IMR-90 (cell line): ENCODE results near the gene LMAN2. TPM values are rescaled to one million over a fixed set of nuclear protein-coding genes. Genes with fewer than 3 reads are reported as not detected.

Experiments
- ATAC-seq: fragments of 200-7000 bp; cut with Tn5 transposase; 2 replicates; pipeline ENCODE4 v1.9.1; 2020; ENCODE audit warnings: low read depth, mild to moderate bottlenecking, moderate library complexity
- BruUV-seq: library from RNA; stranded (reverse); fragments of 400-500 nt; replicated peaks from 2 replicates; lab custom pipeline; 2021; lab: Mats Ljungman, UMichigan
- CTCF ChIA-PET: fragments of 300-600 bp; formaldehyde crosslinking; extraction: SDS; loops from one replicate; lab custom pipeline; 2021; ENCODE audit warnings: antibody characterized with exemption; lab: Yijun Ruan, JAX
- POLR2A ChIA-PET: fragments of 300-600 bp; sonication (Branson Sonifier 250); formaldehyde crosslinking; loops from one replicate; lab custom pipeline; 2022; ENCODE audit warnings: antibody characterized with exemption; ENCODE audit not compliant: unreplicated experiment; lab: Charles Lee
- DNase-seq: peaks from one replicate; pipeline ENCODE4 v3.0.0; 2013
- H2AFZ ChIP-seq: replicated peaks from 2 replicates; pipeline ENCODE3; 2013; ENCODE audit warnings: low read length, mild to moderate bottlenecking; ENCODE audit not compliant: poor library complexity
- H2AK5ac ChIP-seq: 2 replicates; pipeline ENCODE4 v1.6.1; 2013; ENCODE audit warnings: low read depth, low read length, inconsistent platforms
- H2AK9ac ChIP-seq: replicated peaks from 2 replicates; pipeline ENCODE3; 2013; ENCODE audit warnings: mild to moderate bottlenecking, low read depth, low read length, moderate library complexity; ENCODE audit not compliant: poor library complexity
- H2BK120ac ChIP-seq: 2 replicates; pipeline ENCODE4 v1.6.1; 2013; ENCODE audit warnings: low read depth, low read length, inconsistent platforms
- H2BK15ac ChIP-seq: 3 replicates; pipeline ENCODE4 v1.6.1; 2013; ENCODE audit warnings: low read depth, low read length, inconsistent platforms
- H2BK20ac ChIP-seq: 2 replicates; pipeline ENCODE4 v1.6.1; 2013; ENCODE audit warnings: low read depth, mild to moderate bottlenecking, inconsistent platforms, low read length, moderate library complexity
- H2BK5ac ChIP-seq: 2 replicates; pipeline ENCODE4 v1.6.1; 2013; ENCODE audit warnings: mild to moderate bottlenecking, low read depth, low read length, inconsistent platforms; ENCODE audit not compliant: poor library complexity, severe bottlenecking
- H3K14ac ChIP-seq: replicated peaks from 2 replicates; pipeline ENCODE4 v1.6.1; 2013; ENCODE audit warnings: low read depth, low read length, inconsistent platforms
- H3K18ac ChIP-seq: 2 replicates; pipeline ENCODE4 v1.6.1; 2013; ENCODE audit warnings: low read depth, low read length, control low read depth
- H3K23ac ChIP-seq: 2 replicates; pipeline ENCODE4 v1.6.1; 2013; ENCODE audit warnings: low read depth, low read length, inconsistent platforms
- H3K27ac ChIP-seq: 2 replicates; pipeline ENCODE4 v1.5.1; 2013; ENCODE audit warnings: mild to moderate bottlenecking, control low read depth, low read length; ENCODE audit not compliant: insufficient read depth
- H3K27me3 ChIP-seq: 2 replicates; pipeline ENCODE4 v1.6.1; 2013; ENCODE audit warnings: low read length; ENCODE audit not compliant: control insufficient read depth, insufficient read depth
- H3K36me3 ChIP-seq: 2 replicates; pipeline ENCODE4 v1.6.1; 2013; ENCODE audit warnings: low read length, mixed read lengths; ENCODE audit not compliant: control insufficient read depth, insufficient read depth
- H3K4ac ChIP-seq: 2 replicates; pipeline ENCODE4 v1.6.1; 2013; ENCODE audit warnings: low read depth, low read length, inconsistent platforms
- H3K4me1 ChIP-seq: 2 replicates; pipeline ENCODE4 v1.6.1; 2013; ENCODE audit warnings: low read length, mixed read lengths; ENCODE audit not compliant: control insufficient read depth, insufficient read depth
- H3K4me2 ChIP-seq: 2 replicates; pipeline ENCODE4 v1.6.1; 2013; ENCODE audit warnings: low read depth, mild to moderate bottlenecking, control low read depth, low read length, moderate library complexity
- H3K4me3 ChIP-seq: 2 replicates; pipeline ENCODE4 v1.5.1; 2013; ENCODE audit warnings: low read depth, mild to moderate bottlenecking, control low read depth, low read length, moderate library complexity; ENCODE audit not compliant: insufficient read depth
- H3K56ac ChIP-seq: 2 replicates; pipeline ENCODE4 v1.6.1; 2013; ENCODE audit warnings: low read length, inconsistent platforms; ENCODE audit not compliant: insufficient read depth; ENCODE audit errors: extremely low read depth
- H3K79me1 ChIP-seq, 2 experiments: 2 replicates each; pipeline ENCODE4 v1.6.1; 2013; ENCODE audit warnings: low read length in 2 of 2, inconsistent platforms in 1 of 2, low read depth in 1 of 2
- H3K9ac ChIP-seq: 2 replicates; pipeline ENCODE4 v1.6.1; 2013; ENCODE audit warnings: low read depth, low read length, control low read depth
- H3K9me1 ChIP-seq: 2 replicates; pipeline ENCODE4 v1.6.1; 2013; ENCODE audit warnings: low read length, inconsistent platforms; ENCODE audit not compliant: insufficient read depth
- H3K9me3 ChIP-seq: 2 replicates; pipeline ENCODE4 v1.6.1; 2013; ENCODE audit warnings: low read length; ENCODE audit not compliant: control insufficient read depth, insufficient read depth
- H4K20me1 ChIP-seq: 2 replicates; pipeline ENCODE4 v1.6.1; 2013; ENCODE audit warnings: low read length, inconsistent platforms; ENCODE audit not compliant: insufficient read depth
- H4K5ac ChIP-seq: 2 replicates; pipeline ENCODE4 v1.6.1; 2013; ENCODE audit warnings: mild to moderate bottlenecking, low read depth, low read length, control low read depth
- H4K8ac ChIP-seq, 2 experiments: 2 replicates each; pipeline ENCODE4 v1.6.1; 2013; ENCODE audit warnings: low read depth in 2 of 2, low read length in 2 of 2, control low read depth in 1 of 2, inconsistent platforms in 1 of 2
- H4K91ac ChIP-seq: 2 replicates; pipeline ENCODE4 v1.6.1; 2013; ENCODE audit warnings: low read depth, low read length, inconsistent platforms; ENCODE audit not compliant: insufficient read depth
- MAFK ChIP-seq: IDR thresholded peaks from 2 replicates; pipeline ENCODE4 v1.6.1; 2012; ENCODE audit warnings: low read depth, low read length, improper control_type of control experiment
- POLR2A ChIP-seq: IDR thresholded peaks from 2 replicates; pipeline ENCODE4 v1.6.1; 2012; ENCODE audit warnings: mild to moderate bottlenecking, low read depth, low read length
- RAD21 ChIP-seq: IDR thresholded peaks from 2 replicates; pipeline ENCODE4 v1.6.1; 2012; ENCODE audit warnings: low read length, improper control_type of control experiment
- SMC3 ChIP-seq: fragments of 150-350 bp; IDR thresholded peaks from 2 replicates; pipeline ENCODE4 v1.6.1; 2016; ENCODE audit warnings: low read depth, mild to moderate bottlenecking, antibody characterized with exemption, low read length, moderate library complexity
- USF2 ChIP-seq: fragments of 150-350 bp; IDR thresholded peaks from 2 replicates; pipeline ENCODE4 v1.6.1; 2017; ENCODE audit warnings: mild to moderate bottlenecking, antibody characterized with exemption, low read length, low read depth
- WGBS, 2 experiments: methylation state at CpG; one replicate each; pipeline versions ENCODE4 v1.1.5 to v1.1.7; 2013; ENCODE audit warnings: missing lambda C conversion rate in 2 of 2; ENCODE audit not compliant: insufficient read length in 1 of 2; ENCODE audit errors: extremely low coverage in 2 of 2; 5-methylcytosine and 5-hydroxymethylcytosine counted together
- dilution Hi-C: fragments of 300-500 bp; cut with HindIII; formaldehyde crosslinking; loops from one replicate; pipeline ENCODE4 v1.14.3; 2018; ENCODE audit warnings: low sequenced_read_pairs; ENCODE audit not compliant: unreplicated experiment
- in situ Hi-C: fragments of 300-500 bp; cut with MboI; formaldehyde crosslinking; loops from 3 replicates; pipeline ENCODE4 v1.14.3; 2019; ENCODE audit warnings: low sequenced_read_pairs, inconsistent platforms, mixed read lengths
- intact Hi-C: fragments of 100-400 bp; cut with micrococcal nuclease; formaldehyde crosslinking; loops from 2 replicates; pipeline ENCODE4 v1.10.0; 2022
- polyA plus RNA-seq, 3 experiments: library from polyadenylated mRNA; depleted of rRNA; stranded (reverse); fragments of >200 nt; gene quantifications; 2 replicates each; pipeline ENCODE4 v1.2.3, GENCODE V29; 2012; ENCODE audit warnings: low replicate concordance in 1 of 3
- total RNA-seq: library from RNA; depleted of rRNA; stranded (reverse); fragments of >200 nt; gene quantifications from 2 replicates; pipeline ENCODE4 v1.2.3, GENCODE V29; 2012

LMAN2 gene
- total and polyA plus RNA-seq, 2 of the 4 experiments (the other 2 are of a cell fraction), result 253 to 303 TPM

DNA sequence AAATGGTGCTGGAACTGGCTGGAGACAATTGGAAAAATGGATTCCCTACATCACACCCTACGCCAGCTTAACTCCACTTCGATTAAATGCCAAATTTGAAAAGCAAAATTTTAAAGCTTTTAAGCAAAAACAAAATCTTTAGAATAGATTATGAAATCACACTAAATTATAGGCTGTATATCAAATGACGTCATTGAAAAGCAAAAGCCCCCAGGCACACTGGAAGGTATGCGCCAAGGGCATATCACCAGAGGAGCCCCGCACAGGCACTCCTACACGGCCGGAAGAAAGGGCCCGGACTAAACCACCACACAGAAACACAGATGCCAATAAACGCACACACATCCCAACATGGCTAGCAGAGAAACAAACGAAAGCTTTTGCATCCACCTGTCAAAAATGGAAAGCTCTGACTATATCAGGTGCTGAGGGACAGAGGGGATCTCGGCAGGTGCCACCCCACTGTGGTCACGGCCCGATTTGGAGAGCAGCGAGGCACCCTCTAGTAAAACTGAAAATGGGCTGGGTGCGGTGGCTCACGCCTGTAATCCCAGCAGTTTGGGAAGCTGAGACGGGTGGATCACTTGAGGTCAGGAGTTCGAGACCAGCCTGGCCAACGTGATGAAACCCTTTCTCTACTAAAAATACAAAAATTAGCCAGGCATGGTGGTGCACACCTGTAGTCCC lies 22.8 kb downstream of the LMAN2 start:
- ChIA-PET POLR2A (no interaction called here), CTCF (no interaction called here)
- Histone ChIP-seq H3K9ac (no peak overlapping the region), H3K79me1 (peaks cover 5 to 27% of the 10 kb centered on the region in 2 experiments; a peak in 3 of 4 replicates), H3K27ac (no peak overlapping the region), H4K20me1 (peaks cover 5% of the 10 kb centered on the region), H3K18ac (no peak overlapping the region), H4K8ac (no peak overlapping the region), H3K9me3 (no peaks in the 10 kb centered on the region), H3K23ac (no peak overlapping the region), H3K4me3 (no peak overlapping the region), H2BK15ac (no peak overlapping the region), H3K14ac (no peak overlapping the region), H2AFZ (no peak overlapping the region), H4K91ac (no peak overlapping the region), H2BK20ac (no peak overlapping the region), H3K27me3 (no peaks in the 10 kb centered on the region), H2BK5ac (no peak overlapping the region), H3K56ac (no peak overlapping the region), H3K9me1 (peaks cover 2% of the 10 kb centered on the region; the same call in 1 of the 2 replicates), H3K4me1 (peaks cover 2% of the 10 kb centered on the region; the same call in 1 of the 2 replicates), H4K5ac (no peak overlapping the region), H2AK9ac (no peak overlapping the region), H3K4me2 (no peak overlapping the region), H3K4ac (no peak overlapping the region), H2BK120ac (no peak overlapping the region), H3K36me3 (peaks cover 39% of the 10 kb centered on the region), H2AK5ac (no peak overlapping the region)
- TF ChIP-seq SMC3, result no peak
- no peak for TF ChIP-seq POLR2A
- no peak for TF ChIP-seq MAFK
- TF ChIP-seq USF2, result no peak
- TF ChIP-seq RAD21, result no peak
- 82% methylated on average over 7 of the region's 19 CpGs; no CpG with 5 or more reads in 1 of the 2 experiments for WGBS, 2 experiments
- intact Hi-C loops (no loop called here), in situ Hi-C loops (no loop called here), dilution Hi-C loops (no loop called here)
- BruUV-seq, result no TSS peak
- ATAC-seq, result no peak
- no peak for DNase-seq
